Activated naive CD4-positive, alpha-beta T cell treated with anti-CD3 and anti-CD28 coated beads, Interleukin-2, amount 50 U/mL, for 72 hours (primary cell): Measurements from ENCODE around the gene RSRP1. TPM values are rescaled to one million over a fixed set of nuclear protein-coding genes. Genes with fewer than 3 reads are reported as not detected.

Experiments
- total RNA-seq, 2 donors: library from RNA; stranded (reverse); gene quantifications; one replicate each; pipeline ENCODE4 v1.2.3, GENCODE V29; 2022

RSRP1 gene
- total RNA-seq, 2 donors from 2014 or later = 147 to 154 TPM

Other genes starting within 250 kb of the RSRP1 start
- gene SYF2, start 15.0 kb downstream of the RSRP1 start, total RNA-seq = 10 to 100 TPM; 42.3 to 58.1 TPM
- gene RHD, start 25.1 kb upstream of the RSRP1 start, total RNA-seq = not detected
- 10 to 100 TPM; 92.0 to 95.5 TPM for gene TMEM50A, start 90.9 kb upstream of the RSRP1 start, total RNA-seq
- gene RHCE, start 173.4 kb upstream of the RSRP1 start, total RNA-seq = under 1 TPM in 1 of 2 donors, not detected in 1; 0.64 TPM
- gene MACO1, start 183.4 kb upstream of the RSRP1 start, total RNA-seq = 10 to 100 TPM; 14.3 to 19.7 TPM